Nucleus accumbens (tissue), 56 donors: ENCODE measurements around the gene C1QL4.
"Not testable (repeated sequence)": the region's sequence is repeated elsewhere in the genome, so short reads cannot be mapped to it uniquely, and the experiment has no call there.

Experiments used
- DNase-seq, 56 donors: peaks; one replicate each; lab custom pipeline; 2025; lab: John Stamatoyannopoulos, UW

Gene C1QL4

GRCh38 chr12:49310451-49311000, 26.5 kb downstream of the C1QL4 start:
- DNase-seq, result not testable (repeated sequence)

GRCh38 chr12:49309386-49309785, 27.6 kb downstream of the C1QL4 start:
- DNase-seq, result no peak

- DNase-seq, result no peak
Measured at GRCh38 chr12:49305762-49306510, 31.1 kb downstream of the C1QL4 start.

- DNase-seq, result no peak
Measured at GRCh38 chr12:49304161-49304560, 32.8 kb downstream of the C1QL4 start.

GRCh38 chr12:49301760-49302159, 35.2 kb downstream of the C1QL4 start:
- no peak for DNase-seq

- no peak for DNase-seq
Measured at GRCh38 chr12:49298160-49298559, 38.8 kb downstream of the C1QL4 start.

GRCh38 chr12:49297695-49298060, 39.3 kb downstream of the C1QL4 start:
- DNase-seq, result no peak

GRCh38 chr12:49296836-49297694, 39.9 kb downstream of the C1QL4 start:
- no peak for DNase-seq

GRCh38 chr12:49296034-49296835, 40.8 kb downstream of the C1QL4 start:
- DNase-seq, result peak in 2 of 56 donors; percentile 15 to 24

- DNase-seq, result no peak
Measured at GRCh38 chr12:49295082-49295936, 41.7 kb downstream of the C1QL4 start, which contains the start of gene PRPH. TSS of gene PRPH (plus strand) at chr12:49295147. CDS start at chr12:49295201, 54 bp downstream.

- DNase-seq, result no peak
Measured at GRCh38 chr12:49294804-49295081, 42.2 kb downstream of the C1QL4 start.

- no peak for DNase-seq
Measured at GRCh38 chr12:49294086-49294803, 42.7 kb downstream of the C1QL4 start.

- DNase-seq, result peak in 11 of 56 donors; percentile 5 to 41 (median 14)
Measured at GRCh38 chr12:49293056-49293956, 43.7 kb downstream of the C1QL4 start.

GRCh38 chr12:49292729-49293055, 44.3 kb downstream of the C1QL4 start:
- no peak for DNase-seq

GRCh38 chr12:49288922-49289555, 47.9 kb downstream of the C1QL4 start:
- no peak for DNase-seq

- peak in 30 of 56 donors; percentile 4 to 67 (median 22) for DNase-seq
Measured at GRCh38 chr12:49288412-49288853, 48.6 kb downstream of the C1QL4 start.

- DNase-seq, result no peak
Measured at GRCh38 chr12:49287876-49288275, 49.1 kb downstream of the C1QL4 start.

GRCh38 chr12:49284672-49285071, 52.3 kb downstream of the C1QL4 start:
- no peak for DNase-seq
